KMS-11 (cell line): ENCODE results near the gene SH3BGRL2.

Experiments
- H2AFZ ChIP-seq: fragments of 200-600 bp; sonication (generic); 2 replicates; pipeline ENCODE4 v1.6.1; 2016; ENCODE audit warnings: antibody characterized with exemption, mixed run types, low read depth
- H3K27ac ChIP-seq: fragments of 200-600 bp; sonication (generic); 2 replicates; pipeline ENCODE4 v1.6.1; 2016; ENCODE audit warnings: mild to moderate bottlenecking, mixed run types
- H3K27me3 ChIP-seq: fragments of 200-600 bp; sonication (generic); 2 replicates; pipeline ENCODE4 v1.6.1; 2017; ENCODE audit warnings: mild to moderate bottlenecking, low read depth, mixed run types, moderate library complexity; ENCODE audit not compliant: insufficient read depth
- H3K36me3 ChIP-seq: fragments of 200-600 bp; sonication (generic); 2 replicates; pipeline ENCODE4 v1.6.1; 2017; ENCODE audit warnings: mild to moderate bottlenecking, mixed run types; ENCODE audit not compliant: insufficient read depth
- H3K4me1 ChIP-seq: fragments of 200-600 bp; sonication (generic); 2 replicates; pipeline ENCODE4 v1.6.1; 2016; ENCODE audit warnings: mild to moderate bottlenecking, low read depth, mixed run types; ENCODE audit not compliant: poor library complexity, severe bottlenecking
- H3K4me2 ChIP-seq: fragments of 200-600 bp; sonication (generic); 2 replicates; pipeline ENCODE4 v1.7.0; 2016; ENCODE audit warnings: mild to moderate bottlenecking, mixed run types
- H3K4me3 ChIP-seq: fragments of 200-600 bp; sonication (generic); IDR thresholded peaks from 2 replicates; pipeline ENCODE4 v1.6.1; 2017; ENCODE audit warnings: low read depth, low read length, mixed read lengths; ENCODE audit not compliant: insufficient read depth
- H3K79me2 ChIP-seq: fragments of 200-600 bp; sonication (generic); 2 replicates; pipeline ENCODE4 v1.6.1; 2016; ENCODE audit warnings: low read depth, mixed run types; ENCODE audit not compliant: insufficient read depth
- H3K9ac ChIP-seq: fragments of 200-600 bp; sonication (generic); 2 replicates; pipeline ENCODE4 v1.6.1; 2016; ENCODE audit warnings: mild to moderate bottlenecking, mixed run types
- H4K20me1 ChIP-seq: fragments of 200-600 bp; sonication (generic); 2 replicates; pipeline ENCODE4 v1.6.1; 2016; ENCODE audit warnings: mild to moderate bottlenecking, mixed run types; ENCODE audit not compliant: insufficient read depth
- TF ChIP-seq, protein P1 (sequence below): fragments of 200-600 bp; sonication (generic); conservative IDR thresholded peaks from 2 replicates; pipeline ENCODE4 v1.6.1; 2017; ENCODE audit warnings: low read depth, mild to moderate bottlenecking, antibody characterized with exemption, low read length, moderate library complexity, mixed read lengths

SH3BGRL2 gene

GRCh38 chr6:79707621-79708020 is 76.5 kb downstream of the SH3BGRL2 start:
- no peak overlapping the region for H3K4me2 ChIP-seq
- no peak overlapping the region for H3K9ac ChIP-seq
- H3K36me3 ChIP-seq, result no peaks in the 10 kb centered on the region
- no peaks in the 10 kb centered on the region for H3K4me1 ChIP-seq
- no peaks in the 10 kb centered on the region for H4K20me1 ChIP-seq
- no peak overlapping the region for H3K4me3 ChIP-seq
- TF ChIP-seq, protein P1, sequence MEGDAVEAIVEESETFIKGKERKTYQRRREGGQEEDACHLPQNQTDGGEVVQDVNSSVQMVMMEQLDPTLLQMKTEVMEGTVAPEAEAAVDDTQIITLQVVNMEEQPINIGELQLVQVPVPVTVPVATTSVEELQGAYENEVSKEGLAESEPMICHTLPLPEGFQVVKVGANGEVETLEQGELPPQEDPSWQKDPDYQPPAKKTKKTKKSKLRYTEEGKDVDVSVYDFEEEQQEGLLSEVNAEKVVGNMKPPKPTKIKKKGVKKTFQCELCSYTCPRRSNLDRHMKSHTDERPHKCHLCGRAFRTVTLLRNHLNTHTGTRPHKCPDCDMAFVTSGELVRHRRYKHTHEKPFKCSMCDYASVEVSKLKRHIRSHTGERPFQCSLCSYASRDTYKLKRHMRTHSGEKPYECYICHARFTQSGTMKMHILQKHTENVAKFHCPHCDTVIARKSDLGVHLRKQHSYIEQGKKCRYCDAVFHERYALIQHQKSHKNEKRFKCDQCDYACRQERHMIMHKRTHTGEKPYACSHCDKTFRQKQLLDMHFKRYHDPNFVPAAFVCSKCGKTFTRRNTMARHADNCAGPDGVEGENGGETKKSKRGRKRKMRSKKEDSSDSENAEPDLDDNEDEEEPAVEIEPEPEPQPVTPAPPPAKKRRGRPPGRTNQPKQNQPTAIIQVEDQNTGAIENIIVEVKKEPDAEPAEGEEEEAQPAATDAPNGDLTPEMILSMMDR, result no peak
- H3K27me3 ChIP-seq, result no peaks in the 10 kb centered on the region
- H2AFZ ChIP-seq, result no peak overlapping the region
- H3K79me2 ChIP-seq, result no peaks in the 10 kb centered on the region
- H3K27ac ChIP-seq, result no peak overlapping the region

DNA sequence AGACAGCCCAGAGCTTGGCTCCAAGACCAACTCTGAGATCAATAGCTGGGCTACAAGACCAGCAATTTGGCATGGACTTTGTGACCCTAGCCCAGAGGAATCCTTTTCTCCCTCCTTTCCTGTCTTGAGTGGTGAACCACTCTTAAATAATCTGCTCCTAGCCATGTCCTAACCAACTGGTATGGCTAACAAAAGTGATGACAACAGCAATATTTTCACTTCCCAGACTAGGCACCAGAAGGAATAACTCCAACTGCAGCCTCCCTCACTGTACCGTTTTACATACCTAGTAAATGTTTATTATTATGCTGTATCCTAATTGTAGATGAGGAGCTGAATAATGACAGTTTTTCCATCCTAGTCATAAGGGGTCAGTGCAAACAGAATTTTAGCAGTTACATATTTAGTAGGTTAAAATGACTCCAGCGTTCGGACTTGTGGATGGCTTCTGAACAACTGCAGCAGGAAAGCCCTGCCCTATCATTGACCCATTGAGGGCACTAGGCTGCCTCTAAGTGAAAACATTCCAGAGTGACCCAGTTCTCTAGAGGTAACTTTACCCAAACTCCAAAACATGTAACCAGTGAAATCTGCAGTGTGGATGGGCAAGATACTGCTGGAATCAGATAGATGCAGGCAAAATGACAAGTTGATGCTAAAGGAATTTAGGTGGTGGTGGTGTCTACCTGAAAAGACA is 77.1 kb downstream of the SH3BGRL2 start:
- Histone ChIP-seq H3K79me2 (no peaks in the 10 kb centered on the region), H2AFZ (no peak overlapping the region), H3K4me1 (no peaks in the 10 kb centered on the region), H3K9ac (no peak overlapping the region), H4K20me1 (no peaks in the 10 kb centered on the region), H3K4me2 (no peak overlapping the region), H3K27me3 (no peaks in the 10 kb centered on the region), H3K36me3 (no peaks in the 10 kb centered on the region), H3K4me3 (no peak overlapping the region), H3K27ac (no peak overlapping the region)
- TF ChIP-seq, protein P1, result no peak

GRCh38 chr6:79710127-79710526 is 79.0 kb downstream of the SH3BGRL2 start:
- Histone ChIP-seq H3K4me2 (no peak overlapping the region), H3K36me3 (no peaks in the 10 kb centered on the region), H3K4me1 (no peaks in the 10 kb centered on the region), H4K20me1 (no peaks in the 10 kb centered on the region), H3K79me2 (no peaks in the 10 kb centered on the region), H3K9ac (no peak overlapping the region), H2AFZ (no peak overlapping the region), H3K4me3 (no peak overlapping the region), H3K27ac (no peak overlapping the region), H3K27me3 (no peaks in the 10 kb centered on the region)
- TF ChIP-seq, protein P1, result no peak

DNA sequence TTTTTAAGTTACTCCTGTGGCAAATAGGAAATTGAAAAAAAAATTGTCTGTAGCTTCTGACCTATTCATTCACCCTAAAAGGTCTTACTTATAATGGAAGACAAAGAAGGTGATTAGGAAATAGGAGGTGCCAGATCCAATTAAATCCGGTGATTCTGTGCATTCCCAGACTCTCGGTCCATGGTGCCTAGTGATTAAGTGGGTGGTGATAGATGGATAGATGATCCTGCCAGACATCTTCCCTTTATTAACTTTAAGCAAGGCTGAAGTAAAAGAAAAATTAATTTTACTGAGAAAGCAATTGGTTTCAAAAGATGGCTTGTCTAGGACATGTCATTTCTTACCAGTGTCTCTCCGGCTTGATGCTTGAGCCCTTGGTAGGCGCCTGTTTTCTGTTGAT is 80.0 kb downstream of the SH3BGRL2 start:
- Histone ChIP-seq H3K27ac (no peak overlapping the region), H3K36me3 (no peaks in the 10 kb centered on the region), H3K27me3 (no peaks in the 10 kb centered on the region), H3K9ac (no peak overlapping the region), H2AFZ (no peak overlapping the region), H3K4me2 (no peak overlapping the region), H3K4me1 (no peaks in the 10 kb centered on the region), H3K4me3 (no peak overlapping the region), H4K20me1 (no peaks in the 10 kb centered on the region), H3K79me2 (no peaks in the 10 kb centered on the region)
- TF ChIP-seq, protein P1, result no peak
